Activated CD8-positive, alpha-beta T cell treated with anti-CD3 and anti-CD28 coated beads for 36 hours (primary cell): ENCODE measurements around the gene GPANK1. TPM values are rescaled to one million over a fixed set of nuclear protein-coding genes. Genes with fewer than 3 reads are reported as not detected.

Source experiments
- ATAC-seq: fragments of 200-7000 bp; cut with Tn5 transposase; one replicate; pipeline ENCODE4 v1.10.0; 2021; ENCODE audit warnings: mild to moderate bottlenecking, moderate library complexity
- CTCF ChIA-PET: fragments of 350-600 bp; sonication (Branson Sonifier 250); formaldehyde crosslinking; loops from one replicate; lab custom pipeline; 2021; ENCODE audit warnings: antibody characterized with exemption; lab: Charles Lee
- POLR2A ChIA-PET: fragments of 350-600 bp; sonication (Branson Sonifier 250); formaldehyde crosslinking; loops from one replicate; lab custom pipeline; 2021; ENCODE audit warnings: antibody characterized with exemption; lab: Charles Lee
- DNase-seq: peaks from one replicate; pipeline ENCODE4 v3.0.0-alpha.2; 2020
- H3K27ac Mint-ChIP-seq: one replicate; pipeline ENCODE4 v1.8.0; 2021; ENCODE audit warnings: mild to moderate bottlenecking, mixed read lengths
- H3K27me3 Mint-ChIP-seq: one replicate; pipeline ENCODE4 v1.8.0; 2021; ENCODE audit warnings: mixed read lengths
- H3K36me3 Mint-ChIP-seq: one replicate; pipeline ENCODE4 v1.8.0; 2021; ENCODE audit warnings: low read depth, mixed read lengths
- H3K4me1 Mint-ChIP-seq: one replicate; pipeline ENCODE4 v1.8.0; 2021; ENCODE audit warnings: low read depth, mixed read lengths
- H3K4me3 Mint-ChIP-seq: one replicate; pipeline ENCODE4 v1.8.0; 2021; ENCODE audit warnings: mild to moderate bottlenecking, moderate library complexity, mixed read lengths
- H3K9me3 Mint-ChIP-seq: one replicate; pipeline ENCODE4 v1.8.0; 2021; ENCODE audit warnings: mixed read lengths
- CTCF ChIP-seq: fragments of 200-600 bp; IDR thresholded peaks from one replicate; pipeline ENCODE4 v1.8.0; 2022; ENCODE audit warnings: antibody characterized with exemption, mild to moderate bottlenecking
- intact Hi-C: fragments of 100-400 bp; cut with micrococcal nuclease; formaldehyde crosslinking; loops from one replicate; pipeline ENCODE4 v1.10.0; 2022
- total RNA-seq, 2 experiments: library from RNA; stranded (reverse); gene quantifications; one replicate each; pipeline ENCODE4 v1.2.3, GENCODE V29; 2021

Gene GPANK1
- total RNA-seq, 2 experiments from 2014 or later = 29.4 to 30.9 TPM

GRCh38 chr6:31627690-31628287 lies 37.0 kb downstream of the GPANK1 start:
- POLR2A ChIA-PET = interaction anchor here (1.4 to 11.4 kb wide), 4 partner anchors 12 to 179 kb away, joined by 3 to 235 read pairs (median 11); partner anchors contain the start of genes BAG6 and LSM2
- Mint-ChIP-seq H3K36me3 (peaks cover 79% of the 10 kb centered on the region), H3K9me3 (no peaks in the 10 kb centered on the region), H3K4me1 (peaks cover 15% of the 10 kb centered on the region), H3K4me3 (no peak overlapping the region), H3K27me3 (no peaks in the 10 kb centered on the region), H3K27ac (no peak overlapping the region)
- intact Hi-C loops = no loop called here
- TF ChIP-seq CTCF = no peak
- CTCF ChIA-PET = interaction anchor here (1.3 kb wide), 1 partner anchor 8 kb away, joined by 5 read pairs; no protein-coding TSS in a partner anchor
- no peak for ATAC-seq
- DNase-seq = no peak

- POLR2A ChIA-PET = interaction anchor here (0.6 to 11.4 kb wide), 5 partner anchors 13 to 180 kb away, joined by 3 to 235 read pairs (median 3); partner anchors contain the start of genes APOM, BAG6 and LSM2
- CTCF ChIA-PET = interaction anchor here (1.3 kb wide), 1 partner anchor 9 kb away, joined by 5 read pairs; no protein-coding TSS in a partner anchor
Observed at GRCh38 chr6:31626952-31627351, 37.8 kb downstream of the GPANK1 start.

GRCh38 chr6:31624070-31624469 lies 40.7 kb downstream of the GPANK1 start:
- POLR2A ChIA-PET = interaction anchor here (2.2 to 11.4 kb wide), 3 partner anchors 16 to 88 kb away, joined by 7 to 235 read pairs (median 10); partner anchors contain the start of gene BAG6
- H3K4me3 Mint-ChIP-seq = no peak overlapping the region
- DNase-seq (no peak), ATAC-seq (no peak)
- no peak overlapping the region for H3K27ac Mint-ChIP-seq
- no peaks in the 10 kb centered on the region for H3K27me3 Mint-ChIP-seq
- no peaks in the 10 kb centered on the region for H3K9me3 Mint-ChIP-seq
- intact Hi-C loops = no loop called here
- CTCF ChIA-PET = interaction anchor here (2.2 kb wide), 1 partner anchor 10 kb away, joined by 5 read pairs; no protein-coding TSS in a partner anchor
- no peak for TF ChIP-seq CTCF
- H3K36me3 Mint-ChIP-seq = peaks cover 83% of the 10 kb centered on the region
- H3K4me1 Mint-ChIP-seq = peaks cover 34% of the 10 kb centered on the region

More at GRCh38 chr6:31626952-31627351, 37.8 kb downstream of the GPANK1 start:
- intact Hi-C loops = no loop called here
- Mint-ChIP-seq H3K27me3 (no peaks in the 10 kb centered on the region), H3K9me3 (no peaks in the 10 kb centered on the region), H3K4me1 (peaks cover 23% of the 10 kb centered on the region), H3K36me3 (peaks cover 84% of the 10 kb centered on the region), H3K4me3 (no peak overlapping the region), H3K27ac (no peak overlapping the region)
- no peak for TF ChIP-seq CTCF
- no peak for ATAC-seq
- DNase-seq = no peak

- Mint-ChIP-seq H3K36me3 (peaks cover 79% of the 10 kb centered on the region), H3K27me3 (no peaks in the 10 kb centered on the region), H3K27ac (peak overlapping the region; percentile 95), H3K4me1 (peaks cover 39% of the 10 kb centered on the region), H3K4me3 (peak overlapping the region; percentile 95), H3K9me3 (no peaks in the 10 kb centered on the region)
- ChIA-PET POLR2A (interaction anchor here (0.6 to 11.4 kb wide), 16 partner anchors 18 to 237 kb away, joined by 3 to 235 read pairs (median 5); partner anchors contain the start of genes APOM, ATP6V1G2, BAG6 and C6orf47), CTCF (interaction anchor here (0.9 to 2.1 kb wide), 9 partner anchors 11 to 128 kb away, joined by 3 to 6 read pairs (median 4); partner anchors contain the start of genes DDX39B and NFKBIL1)
- intact Hi-C loops = no loop called here
- TF ChIP-seq CTCF = no peak
- no peak for ATAC-seq
- DNase-seq = no peak
Observed at GRCh38 chr6:31622684-31623091, 42.1 kb downstream of the GPANK1 start.
